Activated CD8-positive, alpha-beta T cell treated with anti-CD3 and anti-CD28 coated beads, Interleukin-2, amount 10 ng/mL, durations not matched to agents 7 days and 5 days (primary cell): ENCODE results near the gene KCNQ1OT1. TPM values are rescaled to one million over a fixed set of nuclear protein-coding genes. Genes with fewer than 3 reads are reported as not detected.
A peak's percentile ranks its signal among the peaks of the same experiment; 100 is the strongest.

ENCODE experiments used
- ATAC-seq: fragments of 150-1000 bp; cut with Tn5 transposase; one replicate; pipeline ENCODE4 v1.10.0; 2021; ENCODE audit warnings: moderate library complexity
- CTCF ChIA-PET: fragments of 350-600 bp; sonication (Branson Sonifier 250); formaldehyde crosslinking; loops from one replicate; lab custom pipeline; 2021; ENCODE audit warnings: antibody characterized with exemption; lab: Charles Lee
- POLR2A ChIA-PET: fragments of 350-600 bp; sonication (Branson Sonifier 250); formaldehyde crosslinking; loops from one replicate; lab custom pipeline; 2021; ENCODE audit warnings: antibody characterized with exemption; lab: Charles Lee
- DNase-seq: peaks from one replicate; pipeline ENCODE4 v3.0.0-alpha.2; 2020
- H3K27ac Mint-ChIP-seq: one replicate; pipeline ENCODE4 v1.8.0; 2021; ENCODE audit warnings: mild to moderate bottlenecking, mixed read lengths
- H3K27me3 Mint-ChIP-seq: one replicate; pipeline ENCODE4 v1.8.0; 2021; ENCODE audit warnings: low read depth, mixed read lengths
- H3K36me3 Mint-ChIP-seq: one replicate; pipeline ENCODE4 v1.8.0; 2021; ENCODE audit warnings: low read depth, mixed read lengths
- H3K4me1 Mint-ChIP-seq: one replicate; pipeline ENCODE4 v1.8.0; 2021; ENCODE audit warnings: low read depth, mixed read lengths
- H3K4me3 Mint-ChIP-seq: one replicate; pipeline ENCODE4 v1.8.0; 2021; ENCODE audit warnings: mild to moderate bottlenecking, mixed read lengths
- H3K9me3 Mint-ChIP-seq: one replicate; pipeline ENCODE4 v1.8.0; 2022; ENCODE audit warnings: mixed read lengths; ENCODE audit not compliant: insufficient read depth
- total RNA-seq, 2 experiments: library from RNA; stranded (reverse); gene quantifications; one replicate each; pipeline ENCODE4 v1.2.3, GENCODE V29; 2021

The KCNQ1OT1 gene
- total RNA-seq, 2 experiments from 2014 or later, result 0.24 to 0.26 TPM

DNA sequence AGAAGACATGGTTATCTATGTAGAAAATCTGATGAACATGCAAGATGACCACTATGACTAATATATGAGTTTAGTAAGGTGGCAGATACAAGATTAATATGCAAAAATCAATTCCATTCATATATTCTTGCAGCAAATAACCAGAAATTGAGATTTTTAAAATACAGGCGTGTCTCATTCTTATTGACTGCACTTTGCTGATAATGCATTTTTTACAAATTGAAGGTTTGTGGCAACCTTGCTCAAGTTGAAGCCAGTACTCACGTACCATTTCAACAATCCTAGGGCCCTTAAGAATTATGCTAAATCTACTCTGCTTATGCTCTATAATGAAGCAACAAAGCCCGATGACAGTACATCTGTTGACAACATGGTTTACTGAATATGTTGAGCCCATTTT, 104.6 kb downstream of the KCNQ1OT1 start:
- POLR2A ChIA-PET, result no interaction called here
- H3K9me3 Mint-ChIP-seq, result peaks cover 28% of the 10 kb centered on the region
- H3K4me1 Mint-ChIP-seq, result no peaks in the 10 kb centered on the region
- no peak overlapping the region for H3K27ac Mint-ChIP-seq
- DNase-seq (no peak), ATAC-seq (no peak)
- peaks cover 13% of the 10 kb centered on the region for H3K36me3 Mint-ChIP-seq
- H3K4me3 Mint-ChIP-seq, result no peak overlapping the region
- CTCF ChIA-PET, result no interaction called here
- H3K27me3 Mint-ChIP-seq, result no peaks in the 10 kb centered on the region

DNA sequence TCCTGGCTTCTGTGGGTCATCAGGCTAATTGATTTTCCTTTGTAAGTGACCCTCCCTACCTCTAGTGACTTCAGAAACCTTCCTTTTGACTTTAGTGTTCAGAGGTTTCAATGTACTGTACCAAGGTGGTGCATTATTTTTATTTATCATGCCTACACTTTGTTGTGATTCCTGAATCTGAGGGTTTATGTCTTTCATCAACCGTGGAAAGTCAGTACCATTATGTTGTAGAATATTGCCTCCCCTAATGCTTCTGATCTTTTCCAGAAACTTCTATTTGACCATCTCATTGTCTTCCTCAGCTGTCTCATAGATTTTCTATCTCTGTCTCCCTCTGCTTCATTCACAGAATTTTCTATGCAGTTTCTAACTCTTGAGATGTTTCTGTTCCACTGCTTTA, 105.5 kb downstream of the KCNQ1OT1 start:
- Mint-ChIP-seq H3K9me3 (peaks cover 28% of the 10 kb centered on the region), H3K27me3 (no peaks in the 10 kb centered on the region), H3K36me3 (peaks cover 13% of the 10 kb centered on the region), H3K27ac (no peak overlapping the region), H3K4me3 (no peak overlapping the region), H3K4me1 (no peaks in the 10 kb centered on the region)
- CTCF ChIA-PET, result no interaction called here
- DNase-seq, result no peak
- no peak for ATAC-seq
- POLR2A ChIA-PET, result no interaction called here

DNA sequence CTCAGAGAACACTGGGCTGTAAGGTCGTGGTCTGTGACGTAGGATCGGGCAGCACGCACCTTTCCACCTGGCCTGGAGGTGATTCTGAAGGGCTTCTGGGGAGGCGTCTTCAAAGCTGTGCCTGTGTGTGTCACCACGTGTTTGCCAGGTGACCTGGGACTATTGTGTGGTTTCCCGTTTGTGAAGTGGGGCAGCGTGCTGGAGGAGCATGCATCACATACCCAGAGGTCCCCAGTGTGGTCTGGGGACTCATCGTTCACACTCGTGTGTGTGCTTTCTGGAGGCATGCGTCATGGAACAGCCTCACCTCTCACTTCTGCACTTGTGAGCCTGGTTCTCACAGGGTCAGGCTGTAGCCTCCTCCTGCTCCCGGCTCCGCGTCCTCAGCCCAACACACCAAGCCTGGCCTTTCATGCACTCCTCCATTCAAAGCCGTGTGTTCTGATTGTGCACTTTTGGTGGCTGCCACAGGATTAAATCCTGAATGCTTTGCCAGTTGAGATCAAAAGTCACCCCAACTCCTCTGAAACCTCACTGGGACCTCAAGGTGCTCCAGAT, 106.3 kb downstream of the KCNQ1OT1 start:
- ChIA-PET POLR2A (no interaction called here), CTCF (no interaction called here)
- DNase-seq (no peak), ATAC-seq (no peak)
- peaks cover 13% of the 10 kb centered on the region for H3K36me3 Mint-ChIP-seq
- no peaks in the 10 kb centered on the region for H3K27me3 Mint-ChIP-seq
- peaks cover 21% of the 10 kb centered on the region for H3K9me3 Mint-ChIP-seq
- no peak overlapping the region for H3K4me3 Mint-ChIP-seq
- H3K4me1 Mint-ChIP-seq, result no peaks in the 10 kb centered on the region
- no peak overlapping the region for H3K27ac Mint-ChIP-seq

DNA sequence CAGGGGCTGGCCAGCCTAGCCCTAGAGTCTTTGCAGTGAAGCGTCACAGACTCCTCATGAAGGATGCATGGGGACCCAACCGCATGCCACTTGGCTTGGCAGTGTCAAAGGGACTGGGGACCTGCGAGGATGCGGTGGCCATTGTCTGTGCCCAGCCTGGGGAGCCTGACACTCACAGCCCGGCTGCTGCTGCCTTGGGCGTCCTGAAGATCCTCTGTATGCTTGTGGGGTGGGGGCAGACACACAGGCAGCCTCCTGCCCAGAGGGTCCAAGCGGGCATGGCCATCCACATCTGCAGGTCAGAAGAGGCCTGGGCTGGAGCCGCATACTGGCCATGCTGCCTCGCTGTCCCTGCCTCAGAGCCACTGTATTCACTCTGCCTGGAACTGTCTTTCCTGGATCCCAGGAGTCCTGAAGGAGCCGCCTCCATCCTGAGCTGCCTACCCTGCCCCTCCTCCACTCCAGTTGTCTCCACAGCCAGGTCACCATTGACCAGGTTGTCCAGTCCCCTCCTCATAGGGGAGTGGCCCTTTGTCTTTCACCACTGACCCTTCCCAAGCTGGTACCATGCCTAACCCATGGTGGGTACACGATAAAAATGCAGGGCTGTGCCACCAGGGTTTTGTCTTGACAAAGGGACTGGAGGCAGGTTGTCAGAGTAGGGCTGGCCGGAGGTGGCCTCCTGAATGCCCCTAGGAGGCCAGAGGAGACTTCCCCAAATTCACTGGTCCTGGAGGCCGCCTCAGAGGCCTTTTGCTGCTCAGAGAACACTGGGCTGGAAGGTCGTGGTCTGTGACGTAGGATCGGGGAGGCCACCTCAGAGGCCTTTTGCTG, 107.0 kb downstream of the KCNQ1OT1 start:
- POLR2A ChIA-PET, result no interaction called here

DNA sequence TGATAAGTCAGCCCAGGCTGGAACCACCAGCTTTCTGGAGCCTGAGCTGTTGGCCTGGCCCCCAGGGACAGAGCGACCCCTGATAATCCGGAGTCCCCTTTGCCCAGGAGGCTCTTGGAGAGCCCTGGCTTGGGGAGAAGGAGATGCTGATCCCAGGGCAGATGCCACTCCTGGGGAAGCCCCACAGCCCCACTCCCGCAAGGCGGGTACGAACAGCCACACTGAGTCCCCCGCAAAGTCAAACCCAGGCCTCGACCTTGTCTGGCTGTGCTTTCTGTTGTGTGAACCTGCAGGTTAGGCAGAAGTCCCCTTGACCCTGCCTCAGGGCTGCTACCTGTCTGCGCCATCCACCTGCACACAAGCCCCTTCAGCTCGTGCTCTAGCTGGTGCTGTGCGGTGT, 108.0 kb downstream of the KCNQ1OT1 start:
- Mint-ChIP-seq H3K4me1 (no peaks in the 10 kb centered on the region), H3K9me3 (peaks cover 10% of the 10 kb centered on the region), H3K4me3 (no peak overlapping the region), H3K27me3 (no peaks in the 10 kb centered on the region), H3K36me3 (peaks cover 6% of the 10 kb centered on the region), H3K27ac (no peak overlapping the region)
- DNase-seq (no peak), ATAC-seq (no peak)
- ChIA-PET POLR2A (no interaction called here), CTCF (no interaction called here)

More for the DNA sequence above, 107.0 kb downstream of the KCNQ1OT1 start:
- DNase-seq, result no peak
- no peak overlapping the region for H3K4me3 Mint-ChIP-seq
- ATAC-seq, result no peak
- H3K27me3 Mint-ChIP-seq, result no peaks in the 10 kb centered on the region
- peaks cover 14% of the 10 kb centered on the region for H3K9me3 Mint-ChIP-seq
- H3K27ac Mint-ChIP-seq, result no peak overlapping the region
- peaks cover 10% of the 10 kb centered on the region for H3K36me3 Mint-ChIP-seq
- CTCF ChIA-PET, result no interaction called here
- H3K4me1 Mint-ChIP-seq, result no peaks in the 10 kb centered on the region

DNA sequence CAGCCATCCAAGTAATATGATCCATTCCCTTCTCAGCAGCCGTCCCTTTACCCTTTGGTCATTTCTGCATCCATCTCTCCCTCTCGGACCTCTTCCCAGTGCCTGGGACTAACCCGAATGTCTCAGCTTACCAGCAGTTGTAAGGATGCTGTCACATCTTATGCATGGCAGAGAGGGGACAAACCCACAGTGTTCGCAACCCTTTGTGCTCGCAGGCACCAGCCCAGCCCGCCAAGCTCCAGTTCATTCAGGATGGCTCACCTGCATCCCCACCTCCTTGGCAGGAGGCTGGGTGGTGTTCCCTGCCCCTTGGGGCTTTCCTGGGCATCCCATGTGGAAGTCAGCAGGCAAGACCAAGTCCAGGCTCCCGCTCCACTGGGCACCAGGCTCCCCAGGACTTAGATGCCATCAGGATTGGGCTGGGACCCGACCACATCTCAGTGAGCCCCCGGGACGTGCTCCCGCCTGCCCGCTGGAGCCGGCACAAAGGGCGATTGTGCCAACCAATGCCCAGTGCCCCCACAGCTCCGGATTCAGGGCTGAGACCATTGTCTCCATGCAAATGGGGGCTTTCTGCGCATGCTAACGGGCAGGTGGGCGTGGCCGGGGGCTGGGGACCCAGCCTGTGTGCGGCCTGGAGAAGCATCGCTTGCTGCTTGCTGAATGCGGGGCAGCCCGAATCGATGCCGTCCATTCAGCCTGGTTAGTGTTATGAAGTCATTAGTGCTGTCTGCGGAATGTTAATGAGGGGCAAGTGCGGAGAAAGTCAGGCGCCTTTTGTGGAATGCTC, 108.6 kb downstream of the KCNQ1OT1 start:
- no peaks in the 10 kb centered on the region for H3K4me1 Mint-ChIP-seq
- POLR2A ChIA-PET, result no interaction called here
- peaks cover 6% of the 10 kb centered on the region for H3K9me3 Mint-ChIP-seq
- DNase-seq (no peak), ATAC-seq (no peak)
- H3K27me3 Mint-ChIP-seq, result no peaks in the 10 kb centered on the region
- no peak overlapping the region for H3K27ac Mint-ChIP-seq
- H3K36me3 Mint-ChIP-seq, result peaks cover 6% of the 10 kb centered on the region
- H3K4me3 Mint-ChIP-seq, result no peak overlapping the region
- CTCF ChIA-PET, result no interaction called here

DNA sequence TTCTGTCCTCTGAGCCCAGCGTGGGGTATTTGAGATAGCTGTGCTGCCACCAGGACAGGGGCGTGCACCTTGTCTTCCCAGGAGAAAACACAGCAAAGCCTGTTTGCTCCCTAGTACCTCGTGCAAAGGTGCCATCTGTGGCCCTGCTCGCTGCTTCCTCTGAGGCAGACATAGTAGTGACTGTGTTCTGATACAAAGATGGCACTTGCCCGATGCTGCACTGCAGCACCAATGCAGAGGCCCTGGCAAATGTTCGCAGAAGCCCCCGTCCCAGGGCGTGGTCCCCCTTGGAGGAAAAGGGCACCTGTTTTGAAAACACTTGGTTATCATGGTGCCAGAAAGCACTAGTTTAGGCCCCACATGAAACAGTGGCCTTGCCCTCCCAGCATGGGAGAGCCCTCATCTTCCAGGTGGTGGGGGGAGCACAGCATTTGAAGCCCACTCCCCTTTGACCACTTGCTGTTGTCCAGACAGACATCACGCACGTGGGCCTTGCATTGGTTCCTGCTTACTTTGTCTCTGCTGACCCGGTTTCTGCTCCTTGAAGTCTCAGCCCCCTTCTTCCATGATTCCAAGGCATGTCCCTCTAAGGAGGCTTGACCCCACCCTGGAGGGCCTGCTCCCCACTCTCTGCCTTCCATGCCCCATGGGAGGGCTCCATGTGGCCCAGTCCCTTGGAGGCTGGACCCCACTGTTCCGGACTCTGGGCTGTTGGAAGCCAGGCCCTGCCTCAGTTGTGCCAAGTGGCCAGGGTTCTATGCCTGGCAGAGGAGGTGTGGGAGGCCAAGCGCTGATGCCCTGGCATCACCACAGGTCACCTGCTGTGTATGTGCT, 109.4 kb downstream of the KCNQ1OT1 start:
- ATAC-seq, result no peak
- Mint-ChIP-seq H3K9me3 (peaks cover under 1% of the 10 kb centered on the region), H3K4me3 (no peak overlapping the region), H3K36me3 (peaks cover 6% of the 10 kb centered on the region), H3K27ac (no peak overlapping the region), H3K27me3 (no peaks in the 10 kb centered on the region), H3K4me1 (no peaks in the 10 kb centered on the region)
- CTCF ChIA-PET, result no interaction called here
- POLR2A ChIA-PET, result no interaction called here
- DNase-seq, result peak; percentile 19

DNA sequence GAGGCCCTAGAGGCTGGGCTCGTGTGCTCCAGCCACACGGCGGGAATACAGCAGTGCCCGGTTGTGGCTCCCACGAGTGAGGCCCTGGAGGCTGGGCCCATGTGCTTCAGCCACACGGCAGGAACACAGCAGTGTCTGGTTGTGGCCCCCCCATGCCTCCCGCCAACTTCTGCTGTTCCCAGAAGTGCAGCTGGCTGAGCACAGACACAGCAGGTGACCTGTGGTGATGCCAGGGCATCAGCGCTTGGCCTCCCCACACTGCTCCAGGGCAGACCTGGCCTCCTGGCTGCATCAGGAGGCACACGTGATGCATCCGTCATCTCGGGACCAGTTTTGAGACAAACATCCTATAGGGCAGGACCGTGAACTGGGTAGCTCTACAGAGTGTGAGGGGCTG, 110.3 kb downstream of the KCNQ1OT1 start:
- Mint-ChIP-seq H3K27me3 (no peaks in the 10 kb centered on the region), H3K4me3 (no peak overlapping the region), H3K36me3 (peaks cover 3% of the 10 kb centered on the region), H3K9me3 (no peaks in the 10 kb centered on the region), H3K27ac (no peak overlapping the region), H3K4me1 (no peaks in the 10 kb centered on the region)
- ChIA-PET POLR2A (no interaction called here), CTCF (no interaction called here)
- DNase-seq, result peak; percentile 16
- no peak for ATAC-seq

DNA sequence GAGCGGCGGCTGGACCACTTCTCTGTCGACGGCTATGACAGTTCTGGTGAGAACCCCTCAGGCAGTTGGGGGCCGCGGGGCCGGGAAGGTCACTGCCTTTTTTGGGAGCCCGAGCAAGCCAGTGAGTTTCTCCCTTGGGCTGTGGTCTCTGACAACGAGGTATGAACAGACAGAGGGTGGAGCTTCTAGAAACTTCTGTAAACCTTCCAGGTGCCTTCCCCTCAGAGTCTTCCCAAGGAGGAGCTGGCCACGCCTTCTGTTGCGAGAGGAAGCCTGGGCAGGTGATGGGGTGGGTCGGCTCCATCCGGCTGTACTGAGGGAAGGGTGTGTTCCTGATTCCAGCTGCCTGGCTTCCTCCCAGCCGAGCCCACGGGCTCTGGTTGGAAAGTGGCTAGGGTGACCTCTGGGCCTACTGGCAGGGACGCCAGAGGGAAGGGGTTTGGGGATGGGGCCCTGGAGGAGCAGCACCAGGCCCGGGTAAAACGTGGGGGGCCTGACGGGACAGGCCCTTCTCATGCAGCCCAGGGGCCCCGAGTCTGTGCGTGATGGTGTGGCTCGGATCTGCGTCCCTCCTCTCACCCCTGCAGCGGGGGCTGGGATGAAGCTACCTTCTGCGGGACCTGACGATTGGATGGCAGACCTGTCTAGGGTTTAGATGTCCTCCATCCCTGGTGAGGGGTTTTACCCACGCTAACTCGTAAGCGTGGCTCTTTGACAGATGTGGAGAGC, 110.8 kb downstream of the KCNQ1OT1 start:
- POLR2A ChIA-PET, result no interaction called here

DNA sequence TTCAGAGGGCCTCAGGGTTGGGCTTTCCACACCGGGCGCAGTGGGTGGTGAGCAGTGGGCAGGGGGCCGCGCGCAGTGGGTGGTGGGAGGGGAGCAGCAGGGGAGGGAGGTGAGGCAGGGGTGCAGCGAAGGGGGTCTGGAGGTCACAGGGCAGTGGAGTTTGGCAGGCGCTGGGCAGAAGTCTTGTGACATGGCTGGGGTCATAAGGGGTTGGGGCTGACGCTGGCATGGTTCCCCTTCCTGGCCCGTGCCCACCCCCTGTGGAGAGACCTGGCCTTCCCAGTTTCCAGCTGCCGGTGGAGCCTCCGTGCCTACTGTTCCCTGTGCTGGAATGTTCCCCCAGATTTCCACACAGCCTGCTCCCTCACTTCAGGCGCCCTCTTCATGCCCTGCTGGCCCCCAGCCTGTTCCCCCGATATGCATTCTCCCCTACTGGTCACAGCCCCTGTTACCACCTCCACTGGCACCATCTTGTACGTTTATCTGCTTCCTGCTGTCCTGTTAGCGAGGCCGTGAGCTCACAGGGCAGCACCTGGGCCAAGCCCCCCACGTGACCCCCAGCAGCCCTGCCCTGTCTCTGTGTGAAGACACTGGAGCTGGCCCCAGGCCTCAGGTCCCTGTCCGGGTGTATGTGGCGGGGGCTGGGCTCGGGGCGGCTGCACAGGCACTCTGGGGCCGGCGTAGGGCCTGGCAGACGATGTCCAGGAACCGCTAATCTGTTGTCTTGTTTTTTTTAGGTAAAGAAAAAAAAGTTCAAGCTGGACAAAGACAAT, 111.6 kb downstream of the KCNQ1OT1 start:
- peaks cover 2% of the 10 kb centered on the region for H3K36me3 Mint-ChIP-seq
- H3K4me3 Mint-ChIP-seq, result no peak overlapping the region
- H3K27ac Mint-ChIP-seq, result no peak overlapping the region
- peak; percentile 11 for DNase-seq
- ChIA-PET POLR2A (no interaction called here), CTCF (no interaction called here)
- H3K4me1 Mint-ChIP-seq, result no peaks in the 10 kb centered on the region
- H3K9me3 Mint-ChIP-seq, result no peaks in the 10 kb centered on the region
- no peaks in the 10 kb centered on the region for H3K27me3 Mint-ChIP-seq
- no peak for ATAC-seq

More for the DNA sequence above, 110.8 kb downstream of the KCNQ1OT1 start:
- DNase-seq (peak; percentile 16), ATAC-seq (no peak)
- H3K9me3 Mint-ChIP-seq, result no peaks in the 10 kb centered on the region
- H3K4me3 Mint-ChIP-seq, result no peak overlapping the region
- H3K27ac Mint-ChIP-seq, result no peak overlapping the region
- no peaks in the 10 kb centered on the region for H3K27me3 Mint-ChIP-seq
- H3K36me3 Mint-ChIP-seq, result peaks cover 2% of the 10 kb centered on the region
- H3K4me1 Mint-ChIP-seq, result no peaks in the 10 kb centered on the region
- CTCF ChIA-PET, result no interaction called here
